GM18517 (cell line): Measurements from ENCODE around the gene KCTD10.

Source experiments
- ATAC-seq: cut with Tn5 transposase; IDR thresholded peaks from one replicate; pipeline ENCODE4 v1.9.1; 2021; ENCODE audit warnings: mild to moderate bottlenecking, moderate library complexity; ENCODE audit not compliant: unreplicated experiment

Gene KCTD10

GRCh38 chr12:109477185-109477962, at the start of gene KCTD10, which contains the start of gene UBE3B:
KCTD10 (minus strand) TSS chr12:109477300; CDS start chr12:109477262, 38 bp downstream.
UBE3B (plus strand) TSS chr12:109477634; CDS start chr12:109483552, 5,918 bp downstream.
- peak; percentile 84 for ATAC-seq

- no peak for ATAC-seq
Measured at GRCh38 chr12:109525279-109525585, 48.1 kb upstream of the KCTD10 start.

- no peak for ATAC-seq
Measured at GRCh38 chr12:109524466-109525278, 47.6 kb upstream of the KCTD10 start.

- no peak for ATAC-seq
Measured at GRCh38 chr12:109523504-109523903, 46.4 kb upstream of the KCTD10 start.

- ATAC-seq: no peak
Measured at GRCh38 chr12:109523071-109523470, 46.0 kb upstream of the KCTD10 start.

GRCh38 chr12:109521831-109522230, 44.7 kb upstream of the KCTD10 start:
- no peak for ATAC-seq

- no peak for ATAC-seq
Measured at GRCh38 chr12:109519787-109520186, 42.7 kb upstream of the KCTD10 start.

GRCh38 chr12:109518820-109519665, 41.9 kb upstream of the KCTD10 start:
- no peak for ATAC-seq

GRCh38 chr12:109517619-109518018, 40.5 kb upstream of the KCTD10 start:
- ATAC-seq: no peak

GRCh38 chr12:109513977-109514376, 36.9 kb upstream of the KCTD10 start:
- ATAC-seq: no peak

- no peak for ATAC-seq
Measured at GRCh38 chr12:109513051-109513450, 36.0 kb upstream of the KCTD10 start.

- no peak for ATAC-seq
Measured at GRCh38 chr12:109512608-109513007, 35.5 kb upstream of the KCTD10 start.

GRCh38 chr12:109510196-109510595, 33.1 kb upstream of the KCTD10 start:
- ATAC-seq: no peak

GRCh38 chr12:109504068-109504467, 27.0 kb upstream of the KCTD10 start:
- no peak for ATAC-seq

GRCh38 chr12:109503611-109504010, 26.5 kb upstream of the KCTD10 start:
- no peak for ATAC-seq

GRCh38 chr12:109502332-109502731, 25.2 kb upstream of the KCTD10 start:
- no peak for ATAC-seq

- ATAC-seq: no peak
Measured at GRCh38 chr12:109501299-109501698, 24.2 kb upstream of the KCTD10 start.

- ATAC-seq: no peak
Measured at GRCh38 chr12:109500406-109501185, 23.5 kb upstream of the KCTD10 start.

- ATAC-seq: no peak
Measured at GRCh38 chr12:109497675-109498074, 20.6 kb upstream of the KCTD10 start.

- no peak for ATAC-seq
Measured at GRCh38 chr12:109496306-109496705, 19.2 kb upstream of the KCTD10 start.
